Smooth muscle cell (in vitro differentiated cells): ENCODE measurements around the gene L3MBTL1. TPM values are rescaled to one million over a fixed set of nuclear protein-coding genes. Genes with fewer than 3 reads are reported as not detected.

Experiments used
- DNase-seq: peaks from one replicate; lab custom pipeline; 2025; ENCODE audit not compliant: unreplicated experiment; lab: John Stamatoyannopoulos, UW
- H2AFZ ChIP-seq: fragments of 200-600 bp; sonication (generic); 2 replicates; pipeline ENCODE4 v1.6.0; 2016; ENCODE audit warnings: antibody characterized with exemption, low read depth, mild to moderate bottlenecking
- H3F3A ChIP-seq: fragments of 200-600 bp; sonication (generic); 2 replicates; pipeline ENCODE4 v1.6.0; 2017; ENCODE audit warnings: antibody characterized with exemption, low read depth
- H3K27ac ChIP-seq: fragments of 200-600 bp; sonication (generic); 2 replicates; pipeline ENCODE4 v1.5.1; 2016; ENCODE audit warnings: low read depth, mild to moderate bottlenecking
- H3K27me3 ChIP-seq: fragments of 200-600 bp; sonication (generic); 2 replicates; pipeline ENCODE4 v1.6.1; 2016; ENCODE audit warnings: low read depth, mild to moderate bottlenecking
- H3K36me3 ChIP-seq: fragments of 200-600 bp; sonication (generic); 2 replicates; pipeline ENCODE4 v1.5.1; 2016; ENCODE audit warnings: low read depth
- H3K4me1 ChIP-seq: fragments of 200-600 bp; sonication (generic); 2 replicates; pipeline ENCODE4 v1.5.1; 2016; ENCODE audit warnings: low read depth
- H3K4me2 ChIP-seq: fragments of 200-600 bp; sonication (generic); 2 replicates; pipeline ENCODE4 v1.6.0; 2016; ENCODE audit warnings: mild to moderate bottlenecking
- H3K4me3 ChIP-seq: fragments of 200-600 bp; sonication (generic); 2 replicates; pipeline ENCODE4 v1.5.1; 2016; ENCODE audit warnings: mild to moderate bottlenecking
- H3K79me2 ChIP-seq: fragments of 200-600 bp; sonication (generic); 2 replicates; pipeline ENCODE4 v1.6.0; 2016; ENCODE audit warnings: low read depth, mild to moderate bottlenecking
- H3K9ac ChIP-seq: fragments of 200-600 bp; sonication (generic); 2 replicates; pipeline ENCODE4 v1.6.0; 2016; ENCODE audit warnings: low read depth
- H3K9me3 ChIP-seq: fragments of 200-600 bp; sonication (generic); replicated peaks from 2 replicates; pipeline ENCODE4 v1.5.1; 2016; ENCODE audit warnings: low read depth
- H4K20me1 ChIP-seq: fragments of 200-600 bp; sonication (generic); 2 replicates; pipeline ENCODE4 v1.6.0; 2016; ENCODE audit warnings: low read depth
- CTCF ChIP-seq: fragments of 200-600 bp; sonication (generic); IDR thresholded peaks from 2 replicates; pipeline ENCODE4 v1.5.1; 2017; ENCODE audit warnings: borderline replicate concordance, mild to moderate bottlenecking, antibody characterized with exemption; ENCODE audit not compliant: insufficient read depth, poor library complexity, severe bottlenecking
- WGBS: methylation state at CpG from one replicate; pipeline ENCODE4 v1.1.7; 2016; ENCODE audit warnings: low lambda C conversion rate; 5-methylcytosine and 5-hydroxymethylcytosine counted together
- polyA plus RNA-seq: library from polyadenylated mRNA; unstranded; fragments of >200 nt; fragmentation: Nextera tagmentation; extraction: Ambion mirVana; gene quantifications from 2 replicates; pipeline ENCODE4 v1.2.1, GENCODE V29; 2016
- total RNA-seq: library from RNA; depleted of rRNA; stranded (reverse); fragments of >200 nt; gene quantifications from 2 replicates; pipeline ENCODE4 v1.2.3, GENCODE V29; 2014

L3MBTL1 gene
- total and polyA plus RNA-seq, 2 experiments from 2014 or later = 7.7 to 8.9 TPM

GRCh38 chr20:43535370-43536004, 28.0 kb downstream of the L3MBTL1 start:
- no peak for TF ChIP-seq CTCF
- Histone ChIP-seq H2AFZ (no peak overlapping the region), H3K9me3 (no peaks in the 10 kb centered on the region), H4K20me1 (no peaks in the 10 kb centered on the region), H3K27ac (no peak overlapping the region), H3F3A (no peaks in the 10 kb centered on the region), H3K79me2 (no peaks in the 10 kb centered on the region), H3K9ac (no peak overlapping the region), H3K36me3 (no peaks in the 10 kb centered on the region), H3K4me1 (no peaks in the 10 kb centered on the region), H3K27me3 (no peaks in the 10 kb centered on the region), H3K4me2 (no peak overlapping the region), H3K4me3 (no peak overlapping the region)
- WGBS = 99% methylated on average over 7 of the region's 7 CpGs
- DNase-seq = no peak

- H3K79me2 ChIP-seq = no peaks in the 10 kb centered on the region
- no peak overlapping the region for H3K4me2 ChIP-seq
- no peak for DNase-seq
- no peaks in the 10 kb centered on the region for H3K36me3 ChIP-seq
- H3K4me3 ChIP-seq = no peak overlapping the region
- H3K4me1 ChIP-seq = no peaks in the 10 kb centered on the region
- H3K27ac ChIP-seq = no peak overlapping the region
- WGBS = 95% methylated on average over 19 of the region's 19 CpGs
- H3K9me3 ChIP-seq = no peaks in the 10 kb centered on the region
- H4K20me1 ChIP-seq = no peaks in the 10 kb centered on the region
- no peak overlapping the region for H3K9ac ChIP-seq
- H3K27me3 ChIP-seq = no peaks in the 10 kb centered on the region
- no peak overlapping the region for H2AFZ ChIP-seq
- TF ChIP-seq CTCF = no peak
- H3F3A ChIP-seq = no peaks in the 10 kb centered on the region
Measured at GRCh38 chr20:43536041-43536816, 28.7 kb downstream of the L3MBTL1 start.

GRCh38 chr20:43536817-43537440, 29.4 kb downstream of the L3MBTL1 start:
- DNase-seq = no peak
- no peaks in the 10 kb centered on the region for H3K27me3 ChIP-seq

More at GRCh38 chr20:43536817-43537440, 29.4 kb downstream of the L3MBTL1 start:
- H3K27ac ChIP-seq = no peak overlapping the region
- H3F3A ChIP-seq = no peaks in the 10 kb centered on the region
- H4K20me1 ChIP-seq = no peaks in the 10 kb centered on the region
- no peak overlapping the region for H3K4me2 ChIP-seq
- no peaks in the 10 kb centered on the region for H3K79me2 ChIP-seq
- no peaks in the 10 kb centered on the region for H3K4me1 ChIP-seq
- H2AFZ ChIP-seq = no peak overlapping the region
- H3K4me3 ChIP-seq = no peak overlapping the region
- H3K9me3 ChIP-seq = no peaks in the 10 kb centered on the region
- H3K36me3 ChIP-seq = no peaks in the 10 kb centered on the region
- H3K9ac ChIP-seq = no peak overlapping the region
- 77% methylated on average over 2 of the region's 2 CpGs for WGBS
- TF ChIP-seq CTCF = no peak
